OCI-LY1 (cell line): ENCODE results near the gene CNTNAP5.

ENCODE experiments used
- EZH2 ChIP-seq: fragments of 200-600 bp; sonication (generic), shearing (Covaris generic); IDR thresholded peaks from 2 replicates; pipeline ENCODE4 v1.8.0; 2017; ENCODE audit warnings: borderline replicate concordance, mixed run types, mild to moderate bottlenecking, antibody characterized with exemption, low read length, moderate library complexity, mixed read lengths
- TF ChIP-seq, protein P1 (sequence below): fragments of 200-600 bp; sonication (generic), shearing (Covaris generic); IDR thresholded peaks from 2 replicates; pipeline ENCODE4 v1.5.1; 2017; ENCODE audit warnings: mild to moderate bottlenecking, antibody characterized with exemption, low read length, moderate library complexity, mixed read lengths

GRCh38 chr2:124514236-124514635, 489.1 kb downstream of the CNTNAP5 start:
- TF ChIP-seq, protein P1, sequence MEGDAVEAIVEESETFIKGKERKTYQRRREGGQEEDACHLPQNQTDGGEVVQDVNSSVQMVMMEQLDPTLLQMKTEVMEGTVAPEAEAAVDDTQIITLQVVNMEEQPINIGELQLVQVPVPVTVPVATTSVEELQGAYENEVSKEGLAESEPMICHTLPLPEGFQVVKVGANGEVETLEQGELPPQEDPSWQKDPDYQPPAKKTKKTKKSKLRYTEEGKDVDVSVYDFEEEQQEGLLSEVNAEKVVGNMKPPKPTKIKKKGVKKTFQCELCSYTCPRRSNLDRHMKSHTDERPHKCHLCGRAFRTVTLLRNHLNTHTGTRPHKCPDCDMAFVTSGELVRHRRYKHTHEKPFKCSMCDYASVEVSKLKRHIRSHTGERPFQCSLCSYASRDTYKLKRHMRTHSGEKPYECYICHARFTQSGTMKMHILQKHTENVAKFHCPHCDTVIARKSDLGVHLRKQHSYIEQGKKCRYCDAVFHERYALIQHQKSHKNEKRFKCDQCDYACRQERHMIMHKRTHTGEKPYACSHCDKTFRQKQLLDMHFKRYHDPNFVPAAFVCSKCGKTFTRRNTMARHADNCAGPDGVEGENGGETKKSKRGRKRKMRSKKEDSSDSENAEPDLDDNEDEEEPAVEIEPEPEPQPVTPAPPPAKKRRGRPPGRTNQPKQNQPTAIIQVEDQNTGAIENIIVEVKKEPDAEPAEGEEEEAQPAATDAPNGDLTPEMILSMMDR = no peak
- no peak for TF ChIP-seq EZH2
